ENCODE data around the gene AMDHD2.
A peak's percentile ranks its signal among the peaks of the same experiment; 100 is the strongest.
"Not testable (repeated sequence)": the region's sequence is repeated elsewhere in the genome, so short reads cannot be mapped to it uniquely, and the experiment has no call there.

AMDHD2 gene

DNA sequence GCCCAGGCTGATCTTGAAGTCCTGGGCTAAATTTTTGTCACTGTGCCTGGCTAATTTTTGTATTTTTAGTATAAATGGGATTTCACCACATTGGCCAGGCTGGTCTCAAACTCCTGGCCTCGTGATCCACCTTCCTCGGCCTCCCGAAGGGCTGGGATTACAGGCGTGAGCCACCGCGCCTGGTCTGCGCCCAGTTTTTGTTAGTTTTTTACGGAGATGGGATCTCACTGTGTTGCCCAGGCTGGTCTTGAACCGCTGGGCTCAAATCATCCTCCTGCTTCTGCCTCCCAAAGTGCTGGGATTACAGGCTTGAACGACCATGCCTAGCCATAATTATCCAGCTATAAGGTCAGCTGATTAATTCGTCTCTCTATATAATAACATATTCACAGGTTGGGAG, 13.7 kb downstream of the AMDHD2 start:
- TF ChIP-seq ZFX (IDR thresholded peaks at IDR 0.05; ENCODE audit: borderline replicate concordance), result no peak
- TF ChIP-seq, protein P1, sequence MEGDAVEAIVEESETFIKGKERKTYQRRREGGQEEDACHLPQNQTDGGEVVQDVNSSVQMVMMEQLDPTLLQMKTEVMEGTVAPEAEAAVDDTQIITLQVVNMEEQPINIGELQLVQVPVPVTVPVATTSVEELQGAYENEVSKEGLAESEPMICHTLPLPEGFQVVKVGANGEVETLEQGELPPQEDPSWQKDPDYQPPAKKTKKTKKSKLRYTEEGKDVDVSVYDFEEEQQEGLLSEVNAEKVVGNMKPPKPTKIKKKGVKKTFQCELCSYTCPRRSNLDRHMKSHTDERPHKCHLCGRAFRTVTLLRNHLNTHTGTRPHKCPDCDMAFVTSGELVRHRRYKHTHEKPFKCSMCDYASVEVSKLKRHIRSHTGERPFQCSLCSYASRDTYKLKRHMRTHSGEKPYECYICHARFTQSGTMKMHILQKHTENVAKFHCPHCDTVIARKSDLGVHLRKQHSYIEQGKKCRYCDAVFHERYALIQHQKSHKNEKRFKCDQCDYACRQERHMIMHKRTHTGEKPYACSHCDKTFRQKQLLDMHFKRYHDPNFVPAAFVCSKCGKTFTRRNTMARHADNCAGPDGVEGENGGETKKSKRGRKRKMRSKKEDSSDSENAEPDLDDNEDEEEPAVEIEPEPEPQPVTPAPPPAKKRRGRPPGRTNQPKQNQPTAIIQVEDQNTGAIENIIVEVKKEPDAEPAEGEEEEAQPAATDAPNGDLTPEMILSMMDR (IDR thresholded peaks at IDR 0.05), result no peak
- H3K27ac ChIP-seq, result peak overlapping the region; percentile 89

DNA sequence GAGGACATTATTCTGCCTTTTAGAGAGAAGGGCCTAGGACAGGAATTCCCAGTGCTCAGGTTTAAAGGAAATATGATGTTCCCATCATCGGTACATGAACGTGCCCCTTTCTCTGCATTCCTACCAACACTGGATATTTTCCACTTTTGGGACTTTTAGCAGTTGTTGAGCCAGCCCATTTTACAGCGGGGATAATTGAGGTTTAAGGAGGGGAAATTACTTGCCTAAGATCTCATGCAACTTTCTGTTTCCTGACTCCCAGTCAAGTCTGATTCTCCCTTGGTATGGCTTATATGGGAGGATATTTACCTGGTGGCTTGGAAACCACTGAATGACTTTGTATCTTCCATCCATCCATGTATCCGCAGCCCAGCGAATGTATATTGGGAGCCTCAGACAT, 14.2 kb downstream of the AMDHD2 start:
- peak overlapping the region; percentile 89 for H3K27ac ChIP-seq

DNA sequence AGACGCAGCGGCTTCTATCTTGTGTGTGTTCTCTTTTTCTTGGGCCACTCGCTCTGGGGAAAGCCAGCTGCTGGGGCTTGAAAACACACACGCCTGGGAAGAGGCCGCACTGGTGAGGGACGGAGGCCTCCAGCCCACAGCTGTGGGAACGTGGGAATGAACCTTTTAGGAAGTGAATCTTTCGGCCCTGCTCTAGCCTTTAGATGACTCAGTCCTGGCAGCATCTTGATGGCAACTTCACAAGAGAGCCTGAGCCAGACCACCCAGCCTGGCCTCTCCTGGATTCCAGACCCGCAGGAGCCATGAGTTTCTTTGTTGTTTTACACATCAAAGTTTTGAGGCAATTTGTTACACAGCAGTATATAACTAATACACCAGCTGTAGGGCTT, 15.4 kb downstream of the AMDHD2 start:
- H3K27ac ChIP-seq, result peak overlapping the region; percentile 89
- TF ChIP-seq ZFX (IDR thresholded peaks at IDR 0.05; ENCODE audit: borderline replicate concordance), result no peak

DNA sequence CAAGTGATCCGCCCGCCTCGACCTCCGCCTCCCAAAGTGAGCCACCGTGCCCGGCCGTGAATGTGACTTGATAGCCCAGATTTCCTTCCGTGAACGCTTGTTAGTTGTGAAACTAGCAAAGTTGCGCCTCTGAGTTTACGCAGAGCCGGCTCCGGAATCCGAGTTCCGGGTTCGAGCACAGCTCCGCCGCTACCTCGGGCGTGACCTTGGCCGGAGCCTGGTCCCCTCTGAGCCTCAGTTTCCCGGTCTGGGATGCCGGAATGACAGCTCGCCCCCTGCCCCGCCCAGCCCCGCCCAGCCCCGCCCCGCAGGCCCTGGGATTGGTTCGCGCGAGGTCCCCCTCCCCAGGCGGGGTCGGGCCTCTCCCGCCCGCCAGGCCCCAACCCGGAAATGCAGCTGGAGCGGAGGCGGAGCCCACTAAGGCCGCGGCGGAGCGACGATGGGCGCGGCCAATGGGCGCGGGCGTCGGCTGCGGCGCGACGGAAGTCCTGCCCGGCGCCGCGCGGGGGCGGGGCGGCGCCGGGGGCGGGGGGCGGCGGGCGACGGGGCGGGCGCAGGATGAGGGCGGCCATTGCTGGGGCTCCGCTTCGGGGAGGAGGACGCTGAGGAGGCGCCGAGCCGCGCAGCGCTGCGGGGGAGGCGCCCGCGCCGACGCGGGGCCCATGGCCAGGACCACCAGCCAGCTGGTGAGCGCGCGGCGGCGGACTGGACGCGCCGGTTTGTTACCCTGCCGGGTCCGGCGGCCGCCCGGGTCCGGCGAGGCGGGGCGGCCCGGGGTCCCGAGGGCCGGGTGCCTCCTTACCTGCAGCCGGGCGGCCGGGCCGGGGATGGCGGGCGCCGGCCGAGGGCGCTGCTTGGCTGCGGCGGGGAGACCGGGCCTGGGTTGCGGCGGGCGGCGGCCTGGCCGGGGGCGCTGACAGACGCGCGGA, 17.5 kb downstream of the AMDHD2 start, which contains the start of gene PDPK1:
Gene PDPK1 (plus strand): TSS at position 571 of the 929 bp plus-strand sequence. CDS start 92 bp downstream, at position 663.
- TF ChIP-seq, protein P1 (IDR thresholded peaks at IDR 0.05), result no peak; the same call in 1 of the 2 replicates
- TF ChIP-seq ZFX (IDR thresholded peaks at IDR 0.05; ENCODE audit: borderline replicate concordance), result no peak
- peak within 1 kb of the TSS; percentile 89 for H3K27ac ChIP-seq

DNA sequence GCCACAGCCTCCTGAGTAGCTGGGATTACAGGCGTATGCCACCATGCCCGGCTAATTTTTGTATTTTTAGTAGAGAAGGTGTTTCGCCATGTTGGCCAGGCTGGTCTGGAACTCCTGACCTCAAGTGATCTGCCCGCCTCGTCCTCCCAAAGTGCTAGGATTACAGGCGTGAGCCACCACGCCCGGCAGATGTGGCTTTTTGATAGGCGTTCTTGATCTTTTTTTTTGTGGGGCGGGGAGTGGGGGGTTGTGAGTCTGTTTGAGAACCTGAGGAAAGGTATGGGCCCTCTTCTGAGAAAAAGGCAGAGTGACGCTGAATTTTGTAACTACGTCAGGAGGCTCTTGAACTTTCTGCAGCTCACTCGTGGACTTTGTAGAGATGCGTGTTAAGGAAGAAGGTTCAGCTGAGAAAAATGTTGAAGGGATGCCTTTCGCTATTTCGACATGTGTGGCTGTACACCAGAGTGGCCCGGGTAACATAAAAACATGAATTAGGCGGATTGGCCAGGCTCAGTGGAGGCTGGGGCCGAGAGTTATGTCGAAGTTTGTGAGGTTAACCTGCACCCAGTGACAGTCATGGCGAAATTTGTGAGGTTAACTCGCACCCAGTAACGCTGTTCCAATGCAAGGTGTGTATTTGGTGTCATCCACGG, 19.1 kb downstream of the AMDHD2 start:
- not testable (repeated sequence) for H3K27ac ChIP-seq

DNA sequence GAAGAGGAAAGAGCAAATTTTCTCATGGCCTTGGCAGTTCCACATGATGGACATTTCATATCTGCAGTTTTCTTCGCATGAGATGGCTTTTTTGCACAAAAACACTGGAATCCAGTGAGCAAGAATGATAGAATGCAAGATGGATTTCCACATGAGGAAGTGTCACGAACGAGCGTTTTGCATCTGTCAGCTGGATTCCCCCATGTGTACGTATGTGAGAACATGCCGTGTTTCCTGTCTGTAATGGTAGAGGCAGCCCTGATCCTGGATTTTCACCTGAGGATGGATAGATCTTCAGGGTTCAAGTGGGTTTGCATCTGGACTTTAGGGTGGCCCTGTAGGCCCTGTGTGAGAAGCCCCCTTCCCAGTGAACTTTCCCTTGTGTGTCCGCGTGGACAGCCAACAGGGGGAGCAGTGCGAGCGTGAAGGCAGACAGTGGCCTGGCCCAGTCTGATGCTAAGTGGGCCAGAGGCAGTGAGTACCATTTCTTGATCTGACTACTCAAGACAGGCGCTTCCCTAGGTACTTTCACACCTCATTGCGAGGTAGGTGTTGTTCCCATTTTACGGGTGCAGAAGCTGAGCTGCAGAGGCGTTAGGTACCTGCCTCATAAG, 19.8 kb downstream of the AMDHD2 start:
- H3K27ac ChIP-seq, result not testable (repeated sequence)
- TF ChIP-seq, protein P1 (IDR thresholded peaks at IDR 0.05), result peak; percentile 42

DNA sequence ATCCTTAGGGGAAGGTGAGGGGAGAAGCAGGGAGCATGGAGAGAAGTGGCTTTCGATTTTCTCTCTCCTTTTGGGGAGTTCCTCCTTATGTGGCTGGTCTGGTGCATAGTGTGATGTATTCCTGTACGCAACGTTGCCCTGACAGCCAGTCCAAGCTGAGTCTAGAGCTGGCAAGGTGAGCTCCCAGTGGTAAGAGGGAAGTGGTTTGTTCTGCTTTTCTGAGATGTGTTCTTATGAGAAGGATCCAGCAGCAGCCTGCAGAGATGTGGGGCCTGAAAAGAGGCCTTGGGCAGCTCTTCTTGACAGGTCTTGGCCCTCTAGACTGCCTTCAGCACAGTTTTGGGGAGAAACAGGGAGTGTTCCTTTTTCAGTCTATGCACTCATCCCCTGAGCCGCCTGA, 20.7 kb downstream of the AMDHD2 start:
- not testable (repeated sequence) for H3K27ac ChIP-seq

DNA sequence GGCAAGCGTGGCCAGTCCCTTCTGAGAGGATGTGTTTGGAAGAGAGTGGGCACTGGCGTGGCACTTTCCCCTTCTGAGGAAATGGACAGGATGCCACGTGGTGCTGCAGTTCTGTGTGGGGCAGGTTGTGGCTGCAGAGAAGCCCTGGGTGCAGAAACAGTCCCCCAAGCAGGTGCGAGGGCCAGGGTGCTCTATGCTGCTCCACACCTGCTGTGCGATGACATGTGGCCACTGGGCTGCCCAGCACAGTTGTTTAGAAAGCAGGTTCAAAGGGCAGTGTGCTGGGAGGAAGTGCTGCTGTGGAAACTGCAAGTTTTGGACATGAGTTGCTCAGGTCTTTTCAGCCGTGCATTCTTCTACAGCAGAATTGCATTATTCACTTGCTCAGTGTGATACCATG, 21.2 kb downstream of the AMDHD2 start:
- not testable (repeated sequence) for H3K27ac ChIP-seq

DNA sequence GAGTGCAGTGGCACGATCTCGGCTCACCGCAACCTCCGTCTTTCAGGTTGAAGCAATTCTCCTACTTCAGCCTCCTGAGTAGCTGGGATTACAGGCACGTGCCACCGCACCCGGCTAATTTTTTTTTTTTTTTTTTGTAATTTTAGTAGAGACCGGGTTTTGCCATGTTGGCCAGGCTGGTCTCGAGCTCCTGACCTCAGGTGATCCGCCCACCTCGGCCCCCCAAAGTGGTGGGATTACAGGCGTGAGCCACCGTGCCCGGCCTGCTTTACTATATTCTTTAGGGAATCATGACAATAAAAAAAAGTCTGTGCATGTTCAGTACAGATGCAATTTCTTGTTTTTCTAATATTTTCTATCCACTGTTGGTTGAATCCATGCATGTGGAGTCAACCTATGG, 23.6 kb downstream of the AMDHD2 start:
- not testable (repeated sequence) for H3K27ac ChIP-seq

DNA sequence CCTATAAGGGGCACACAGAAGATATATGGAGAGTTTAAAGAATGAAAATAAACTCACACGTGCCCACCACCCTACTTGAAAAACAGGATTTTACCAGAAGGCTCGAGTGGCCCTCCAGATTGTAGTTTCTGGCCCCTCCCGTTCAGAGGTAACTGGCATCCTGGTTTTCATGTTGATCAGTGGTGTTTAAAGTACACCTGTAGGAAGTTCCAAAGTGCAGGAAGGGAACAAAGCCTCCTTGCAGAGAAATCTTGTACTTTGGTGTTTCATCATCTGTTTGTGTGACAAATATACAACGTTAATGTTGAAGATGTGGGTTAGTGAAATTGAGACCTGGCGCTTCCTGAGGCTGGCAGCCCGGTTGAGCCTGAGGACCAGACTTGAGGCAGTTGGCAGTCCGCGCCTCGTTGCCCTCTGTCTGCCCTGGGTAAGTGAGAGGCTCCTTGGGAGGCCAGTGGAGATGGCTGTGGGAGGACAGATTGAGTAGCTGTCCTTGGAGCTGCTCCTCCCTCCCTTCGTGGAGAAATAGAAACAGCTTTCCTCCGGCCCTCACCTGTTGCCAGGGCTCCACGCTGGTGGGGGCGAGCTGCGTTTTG, 30.2 kb downstream of the AMDHD2 start:
- H3K27ac ChIP-seq, result not testable (repeated sequence)

DNA sequence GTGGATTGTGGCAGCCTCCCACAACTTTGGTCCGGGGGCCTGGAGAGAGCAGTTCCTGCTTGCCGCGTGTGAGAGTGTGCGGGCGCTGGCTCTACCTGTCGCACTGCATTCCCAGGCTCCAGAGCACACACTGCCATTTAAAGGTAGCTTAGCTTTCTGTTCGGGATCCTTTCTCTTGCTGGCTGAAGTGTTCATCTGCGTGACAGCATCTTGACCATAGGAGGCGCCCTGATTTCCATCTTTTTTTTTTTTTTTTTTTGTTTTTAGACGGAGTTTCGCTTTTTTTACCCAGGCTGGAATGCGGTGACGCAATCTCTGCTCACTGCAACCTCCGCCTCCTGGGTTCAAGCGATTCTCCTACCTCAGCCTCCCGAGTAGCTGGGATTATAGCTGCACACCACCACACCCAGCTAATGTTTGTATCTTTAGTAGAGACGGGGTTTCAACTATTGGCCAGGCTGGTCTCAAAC, 31.3 kb downstream of the AMDHD2 start:
- not testable (repeated sequence) for H3K27ac ChIP-seq

DNA sequence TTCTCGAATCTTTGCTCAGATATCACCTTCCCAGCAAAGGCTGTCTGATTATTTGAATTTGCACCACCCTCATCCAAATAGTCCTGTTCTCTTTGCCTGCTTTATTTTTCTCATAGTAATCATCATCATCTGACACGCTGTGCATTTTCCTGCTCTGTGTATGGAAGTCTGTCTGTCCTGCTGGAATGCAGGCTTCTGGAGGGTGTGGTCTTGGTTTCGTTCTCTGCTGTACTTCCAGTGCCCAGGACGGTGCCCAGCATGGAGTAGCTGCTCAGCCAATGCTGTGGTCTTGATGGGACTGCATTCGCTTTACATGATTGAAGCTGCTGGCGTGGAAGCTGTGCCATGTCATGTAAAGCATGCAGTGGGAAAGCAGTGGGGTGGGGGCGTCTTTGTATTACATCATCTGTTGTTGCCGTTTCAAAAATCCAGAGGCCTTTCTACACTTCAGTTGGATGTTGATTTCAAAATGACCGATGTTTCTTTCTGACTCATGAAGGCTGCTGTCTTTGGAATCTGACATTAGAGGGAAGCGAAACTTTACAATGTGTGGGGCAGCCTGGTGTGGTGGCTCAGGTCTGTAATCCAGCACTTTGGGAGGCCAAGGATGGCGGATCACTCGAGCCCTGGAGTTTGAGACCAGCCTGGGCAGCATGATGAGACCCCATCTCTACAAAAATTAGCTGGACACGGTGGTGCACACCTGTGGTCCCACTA, 34.7 kb downstream of the AMDHD2 start:
- not testable (repeated sequence) for H3K27ac ChIP-seq

DNA sequence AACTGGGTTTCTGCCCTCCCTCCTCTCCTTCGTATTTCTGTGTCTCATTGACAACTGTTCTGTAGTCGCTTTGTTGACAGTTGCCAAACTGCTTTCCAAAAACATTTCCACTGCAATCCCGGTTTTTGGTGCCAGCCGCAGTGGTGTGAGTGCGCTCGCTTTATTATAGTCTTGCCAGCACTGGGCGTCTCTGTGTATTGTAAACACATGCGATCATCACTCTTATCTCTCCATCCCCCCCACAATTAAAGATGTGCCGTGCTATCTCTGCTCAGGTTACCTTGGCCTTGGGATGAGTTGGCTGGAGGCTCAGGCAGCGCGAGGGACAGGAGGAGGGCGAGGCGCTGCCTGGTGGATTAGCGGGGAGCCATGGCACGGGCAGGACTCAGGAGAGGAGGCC, 37.0 kb downstream of the AMDHD2 start:
- not testable (repeated sequence) for H3K27ac ChIP-seq

DNA sequence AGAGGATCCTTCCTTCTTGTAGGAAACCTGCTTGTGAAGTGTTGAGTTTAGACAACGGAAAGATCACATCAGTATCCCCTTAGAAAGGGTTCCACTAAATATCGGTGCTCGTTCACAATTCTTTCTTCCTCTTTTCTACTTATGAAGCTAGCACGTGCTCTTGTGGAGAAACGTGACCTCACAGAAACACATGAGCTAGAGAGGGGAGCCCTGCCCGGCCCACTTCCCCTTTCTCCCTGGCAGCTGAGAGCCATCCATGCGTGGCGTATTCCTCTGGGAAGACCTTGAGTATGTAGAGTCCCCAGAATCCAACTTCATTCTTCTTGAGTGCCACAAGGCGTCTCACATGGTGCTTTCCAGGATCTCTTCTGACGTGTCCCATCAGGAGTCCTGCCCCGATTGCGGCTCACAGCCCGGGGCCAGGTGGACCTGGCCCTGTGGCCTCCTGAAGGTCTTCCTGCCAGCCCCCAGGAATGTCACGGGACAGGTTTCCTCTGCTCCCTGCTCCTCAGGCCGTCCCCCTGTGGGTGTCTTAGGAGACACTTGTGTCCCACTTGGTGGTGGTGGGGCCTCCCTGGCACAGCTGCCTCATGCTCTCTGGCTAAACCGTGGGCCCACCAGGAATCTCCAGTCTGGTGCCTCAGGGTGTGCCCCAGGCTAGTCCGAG, 40.1 kb downstream of the AMDHD2 start:
- not testable (repeated sequence) for H3K27ac ChIP-seq

DNA sequence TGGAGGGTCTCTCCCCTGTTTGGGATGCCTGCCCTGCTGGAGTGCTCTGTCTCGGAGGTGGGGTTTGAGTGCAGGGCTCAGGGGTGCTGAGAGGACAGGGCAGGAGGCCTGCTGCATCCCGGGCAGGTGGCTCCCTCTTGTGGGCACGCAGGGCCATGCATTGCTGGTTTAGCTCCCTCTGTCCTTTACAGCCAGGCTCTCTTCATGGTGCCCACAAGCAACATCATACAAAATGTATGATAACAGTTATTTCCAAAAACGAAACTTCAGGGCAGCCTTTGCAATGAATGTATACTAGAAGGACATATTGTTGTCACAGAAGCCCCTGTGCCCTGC, 40.6 kb downstream of the AMDHD2 start:
- H3K27ac ChIP-seq, result not testable (repeated sequence)

DNA sequence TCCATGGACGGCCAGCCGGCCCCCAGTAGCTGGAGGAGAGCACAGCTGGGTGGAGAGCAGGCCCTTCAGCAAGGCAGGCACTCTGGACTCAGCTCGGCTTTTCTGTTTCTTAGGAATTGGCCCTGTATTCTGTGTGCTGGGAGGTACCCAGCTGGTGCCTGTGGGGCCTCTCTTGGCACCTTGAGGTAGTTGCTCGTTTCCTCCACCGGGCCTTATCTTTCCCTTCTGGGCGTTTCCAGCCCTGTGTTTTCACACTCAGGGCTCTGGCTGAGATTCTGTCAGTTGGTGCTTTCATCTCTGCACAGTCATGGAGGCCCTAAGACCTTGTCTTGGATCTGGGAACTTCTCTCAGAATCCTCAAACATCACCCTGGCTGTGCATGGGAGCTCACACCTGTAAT, 47.3 kb downstream of the AMDHD2 start:
- not testable (repeated sequence) for H3K27ac ChIP-seq
